ENCODE measurements around the gene SOS2. TPM values are rescaled to one million over a fixed set of nuclear protein-coding genes. Genes with fewer than 3 reads are reported as not detected.

The SOS2 gene
- total RNA-seq, 2 donors from 2014 or later = 20.5 to 26.4 TPM

- DNase-seq (no peak), ATAC-seq (no peak)
- 39 to 42% methylated on average over 3 of the region's 3 CpGs for WGBS, 2 donors
- TF ChIP-seq CTCF (IDR thresholded peaks at IDR 0.05) (no peak), POLR2A (IDR thresholded peaks at IDR 0.05) (no peak)
- Histone ChIP-seq H3K9me3 (no peaks in the 10 kb centered on the region), H3K36me3 (replicated peaks in 1 of 2; ENCODE audit: insufficient read depth in 1 of 2, low read depth in 2 of 2) (no peaks in the 10 kb centered on the region), H3K4me3 (no peak overlapping the region), H3K4me1 (peaks cover 2% of the 10 kb centered on the region), H3K27ac (no peak overlapping the region), H3K27me3 (no peaks in the 10 kb centered on the region)
- intact Hi-C loops (cut with DNase I) = no loop called here
Measured at GRCh38 chr14:50237427-50237826, 6.0 kb upstream of the SOS2 start.

GRCh38 chr14:50233951-50234250 lies 2.5 kb upstream of the SOS2 start:
- no peak overlapping the region for H3K27ac ChIP-seq
- 88 to 95% methylated on average over 4 of the region's 4 CpGs for WGBS, 2 donors
- H3K4me1 ChIP-seq = peaks cover 17% of the 10 kb centered on the region
- no peaks in the 10 kb centered on the region for H3K9me3 ChIP-seq
- H3K27me3 ChIP-seq = no peaks in the 10 kb centered on the region
- intact Hi-C loops (cut with DNase I) = no loop called here
- no peaks in the 10 kb centered on the region for H3K36me3 ChIP-seq (replicated peaks in 1 of 2; ENCODE audit: insufficient read depth in 1 of 2, low read depth in 2 of 2)
- TF ChIP-seq CTCF (IDR thresholded peaks at IDR 0.05) (no peak), POLR2A (IDR thresholded peaks at IDR 0.05) (no peak)
- ATAC-seq (no peak), DNase-seq (no peak)
- H3K4me3 ChIP-seq = no peak overlapping the region

DNA sequence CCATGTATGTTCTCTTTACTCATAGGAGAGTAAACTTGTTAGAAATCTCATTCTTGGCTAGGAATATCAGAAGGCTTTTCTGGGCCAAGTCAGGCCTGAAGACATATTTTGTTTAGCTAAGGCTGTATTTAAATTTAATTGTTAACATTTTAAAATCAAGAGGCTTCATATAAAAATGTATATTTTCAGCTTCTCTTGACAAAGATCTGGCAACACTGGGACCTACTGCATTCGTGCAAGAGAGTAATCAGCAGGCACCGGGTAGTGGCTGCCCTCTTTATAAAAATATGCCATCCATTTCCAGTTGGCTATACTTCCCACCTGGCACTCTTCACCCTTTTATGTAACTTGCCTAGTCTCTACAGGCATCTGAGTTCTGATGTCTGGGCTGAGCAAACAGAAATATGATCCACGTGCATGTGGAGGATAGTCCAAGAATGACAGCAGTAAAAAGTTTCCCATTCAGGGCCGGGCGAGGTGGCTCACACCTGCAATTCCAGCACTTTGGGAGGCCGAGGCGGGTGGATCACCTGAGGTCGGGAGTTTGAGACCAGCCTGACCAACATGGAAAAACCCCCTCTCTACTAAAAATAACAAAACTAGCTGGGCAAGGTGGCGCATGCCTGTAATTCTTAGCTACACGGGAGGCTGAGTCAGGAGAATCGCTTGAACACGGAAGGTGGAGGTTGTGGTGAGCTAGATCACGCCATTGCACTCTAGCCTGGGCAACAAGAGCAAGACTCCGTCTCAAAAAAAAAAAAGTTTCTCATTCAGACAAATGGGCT lies 2.0 kb upstream of the SOS2 start:
- intact Hi-C loops (cut with DNase I) = no loop called here
- 71 to 74% methylated on average over 14 of the region's 14 CpGs for WGBS, 2 donors
- no peak for DNase-seq
- no peaks in the 10 kb centered on the region for H3K27me3 ChIP-seq
- H3K36me3 ChIP-seq (replicated peaks in 1 of 2; ENCODE audit: insufficient read depth in 1 of 2, low read depth in 2 of 2) = no peaks in the 10 kb centered on the region
- H3K9me3 ChIP-seq = no peaks in the 10 kb centered on the region
- H3K4me1 ChIP-seq = peaks cover 22% of the 10 kb centered on the region
- no peak overlapping the region for H3K27ac ChIP-seq
- no peak for ATAC-seq
- no peak for TF ChIP-seq POLR2A (IDR thresholded peaks at IDR 0.05)
- TF ChIP-seq CTCF (IDR thresholded peaks at IDR 0.05) = no peak
- H3K4me3 ChIP-seq = no peak overlapping the region

GRCh38 chr14:50232276-50232642 lies 881 bp upstream of the SOS2 start:
- Histone ChIP-seq H3K27me3 (no peaks in the 10 kb centered on the region), H3K4me3 (peak overlapping the region in 1 of 2 donors; percentile 64), H3K27ac (peak overlapping the region; percentile 94 to 99 (median 96)), H3K36me3 (replicated peaks in 1 of 2; ENCODE audit: insufficient read depth in 1 of 2, low read depth in 2 of 2) (no peaks in the 10 kb centered on the region), H3K4me1 (peaks cover 31% of the 10 kb centered on the region), H3K9me3 (no peaks in the 10 kb centered on the region)
- TF ChIP-seq POLR2A (IDR thresholded peaks at IDR 0.05) (no peak), CTCF (IDR thresholded peaks at IDR 0.05) (no peak)
- intact Hi-C loops (cut with DNase I) = no loop called here
- 34 to 40% methylated on average over 13 of the region's 13 CpGs for WGBS, 2 donors
- no peak for DNase-seq
- no peak for ATAC-seq
